Central memory CD8-positive, alpha-beta T cell (primary cell): ENCODE measurements around the gene FCHSD2.
A peak's percentile ranks its signal among the peaks of the same experiment; 100 is the strongest.
"Not testable (repeated sequence)": the region's sequence is repeated elsewhere in the genome, so short reads cannot be mapped to it uniquely, and the experiment has no call there.

Experiments
- ATAC-seq: fragments of 150-1000 bp; cut with Tn5 transposase; replicated peaks from 2 replicates; pipeline ENCODE4 v1.10.0; 2022; ENCODE audit warnings: mild to moderate bottlenecking, moderate FRiP score, moderate number of reproducible peaks; ENCODE audit not compliant: poor library complexity, severe bottlenecking; ENCODE audit errors: extremely low read depth
- DNase-seq, 2 donors: peaks; one replicate each; pipeline ENCODE4 v3.0.0; 2021; ENCODE audit warnings: low spot score in 2 of 2
- H3K27ac Mint-ChIP-seq: one replicate; pipeline ENCODE4 v1.8.0; 2022; ENCODE audit warnings: low read depth, mild to moderate bottlenecking, moderate library complexity, mixed read lengths
- H3K27me3 Mint-ChIP-seq: one replicate; pipeline ENCODE4 v1.8.0; 2022; ENCODE audit warnings: mixed read lengths
- H3K36me3 Mint-ChIP-seq: one replicate; pipeline ENCODE4 v1.8.0; 2022; ENCODE audit warnings: mild to moderate bottlenecking, moderate library complexity, mixed read lengths; ENCODE audit not compliant: insufficient read depth
- H3K4me1 Mint-ChIP-seq: one replicate; pipeline ENCODE4 v1.8.0; 2022; ENCODE audit warnings: mixed read lengths
- H3K4me3 Mint-ChIP-seq: one replicate; pipeline ENCODE4 v1.8.0; 2022; ENCODE audit warnings: mild to moderate bottlenecking, moderate library complexity, mixed read lengths
- H3K9me3 Mint-ChIP-seq: one replicate; pipeline ENCODE4 v1.8.0; 2022; ENCODE audit warnings: mixed read lengths

FCHSD2 gene

GRCh38 chr11:72924568-72925190 lies 217.4 kb downstream of the FCHSD2 start:
- no peak for ATAC-seq
- Mint-ChIP-seq H3K27ac (no peak overlapping the region), H3K9me3 (no peaks in the 10 kb centered on the region)

GRCh38 chr11:72921028-72921716 lies 220.9 kb downstream of the FCHSD2 start:
- Mint-ChIP-seq H3K4me1 (peaks cover 6% of the 10 kb centered on the region), H3K27ac (no peak overlapping the region), H3K27me3 (no peaks in the 10 kb centered on the region), H3K4me3 (no peak overlapping the region), H3K36me3 (peaks cover 7% of the 10 kb centered on the region), H3K9me3 (no peaks in the 10 kb centered on the region)
- no peak for ATAC-seq
- DNase-seq = no peak

More at GRCh38 chr11:72924568-72925190, 217.4 kb downstream of the FCHSD2 start:
- peaks cover 6% of the 10 kb centered on the region for H3K36me3 Mint-ChIP-seq
- H3K4me3 Mint-ChIP-seq = no peak overlapping the region
- no peaks in the 10 kb centered on the region for H3K27me3 Mint-ChIP-seq
- H3K4me1 Mint-ChIP-seq = peaks cover 11% of the 10 kb centered on the region
- no peak for DNase-seq

- DNase-seq (no peak), ATAC-seq (no peak)
- Mint-ChIP-seq H3K4me1 (peaks cover 4% of the 10 kb centered on the region), H3K27ac (peak overlapping the region; percentile 32), H3K27me3 (no peaks in the 10 kb centered on the region), H3K4me3 (no peak overlapping the region), H3K36me3 (peaks cover 8% of the 10 kb centered on the region), H3K9me3 (no peaks in the 10 kb centered on the region)
These were observed 222.1 kb downstream of the FCHSD2 start for GRCh38 chr11:72920001-72920400.

GRCh38 chr11:72918851-72919250 lies 223.3 kb downstream of the FCHSD2 start:
- no peaks in the 10 kb centered on the region for H3K9me3 Mint-ChIP-seq
- peaks cover 10% of the 10 kb centered on the region for H3K36me3 Mint-ChIP-seq
- no peak overlapping the region for H3K4me3 Mint-ChIP-seq
- no peak overlapping the region for H3K27ac Mint-ChIP-seq
- ATAC-seq (no peak), DNase-seq (no peak)
- H3K4me1 Mint-ChIP-seq = no peaks in the 10 kb centered on the region
- no peaks in the 10 kb centered on the region for H3K27me3 Mint-ChIP-seq

- Mint-ChIP-seq H3K27ac (no peak overlapping the region), H3K9me3 (peaks cover 14% of the 10 kb centered on the region), H3K4me1 (no peaks in the 10 kb centered on the region), H3K27me3 (no peaks in the 10 kb centered on the region), H3K36me3 (peaks cover 15% of the 10 kb centered on the region), H3K4me3 (no peak overlapping the region)
- no peak for DNase-seq
- no peak for ATAC-seq
These were observed 229.9 kb downstream of the FCHSD2 start for GRCh38 chr11:72912253-72912652.

- ATAC-seq, H3K4me1 Mint-ChIP-seq, H3K4me3 Mint-ChIP-seq, H3K27me3 Mint-ChIP-seq, DNase-seq, H3K27ac Mint-ChIP-seq: not testable (repeated sequence)
- peaks cover 10% of the 10 kb centered on the region for H3K36me3 Mint-ChIP-seq
- peaks cover 14% of the 10 kb centered on the region for H3K9me3 Mint-ChIP-seq
These were observed 232.3 kb downstream of the FCHSD2 start for GRCh38 chr11:72909558-72910388.

GRCh38 chr11:72908032-72908676 lies 234.0 kb downstream of the FCHSD2 start:
- DNase-seq (no peak), ATAC-seq (no peak)
- no peaks in the 10 kb centered on the region for H3K27me3 Mint-ChIP-seq
- peaks cover 8% of the 10 kb centered on the region for H3K36me3 Mint-ChIP-seq
- no peak overlapping the region for H3K27ac Mint-ChIP-seq
- H3K9me3 Mint-ChIP-seq = peaks cover 14% of the 10 kb centered on the region
- H3K4me1 Mint-ChIP-seq = no peaks in the 10 kb centered on the region
- H3K4me3 Mint-ChIP-seq = no peak overlapping the region

- ATAC-seq (no peak), DNase-seq (no peak)
- H3K27me3 Mint-ChIP-seq = no peaks in the 10 kb centered on the region
- no peak overlapping the region for H3K4me3 Mint-ChIP-seq
- peaks cover 6% of the 10 kb centered on the region for H3K9me3 Mint-ChIP-seq
- peaks cover 8% of the 10 kb centered on the region for H3K36me3 Mint-ChIP-seq
- no peaks in the 10 kb centered on the region for H3K4me1 Mint-ChIP-seq
- no peak overlapping the region for H3K27ac Mint-ChIP-seq
These were observed 238.1 kb downstream of the FCHSD2 start for GRCh38 chr11:72904016-72904415.

GRCh38 chr11:72901374-72901773 lies 240.7 kb downstream of the FCHSD2 start:
- Mint-ChIP-seq H3K4me3 (no peak overlapping the region), H3K27ac (no peak overlapping the region), H3K36me3 (peaks cover 11% of the 10 kb centered on the region), H3K4me1 (no peaks in the 10 kb centered on the region), H3K27me3 (no peaks in the 10 kb centered on the region), H3K9me3 (no peaks in the 10 kb centered on the region)
- ATAC-seq (no peak), DNase-seq (no peak)

GRCh38 chr11:72900013-72900412 lies 242.1 kb downstream of the FCHSD2 start:
- Mint-ChIP-seq H3K4me1 (no peaks in the 10 kb centered on the region), H3K27ac (no peak overlapping the region), H3K9me3 (no peaks in the 10 kb centered on the region), H3K27me3 (no peaks in the 10 kb centered on the region), H3K36me3 (peaks cover 11% of the 10 kb centered on the region), H3K4me3 (no peak overlapping the region)
- ATAC-seq (no peak), DNase-seq (no peak)

- no peak for DNase-seq
- Mint-ChIP-seq H3K4me1 (no peaks in the 10 kb centered on the region), H3K27ac (no peak overlapping the region), H3K27me3 (no peaks in the 10 kb centered on the region), H3K36me3 (peaks cover 12% of the 10 kb centered on the region), H3K9me3 (no peaks in the 10 kb centered on the region), H3K4me3 (no peak overlapping the region)
- no peak for ATAC-seq
These were observed 242.9 kb downstream of the FCHSD2 start for GRCh38 chr11:72899238-72899637.

- Mint-ChIP-seq H3K36me3 (peaks cover 10% of the 10 kb centered on the region), H3K9me3 (no peaks in the 10 kb centered on the region), H3K4me1 (no peaks in the 10 kb centered on the region), H3K27ac (no peak overlapping the region), H3K4me3 (no peak overlapping the region), H3K27me3 (no peaks in the 10 kb centered on the region)
- ATAC-seq (no peak), DNase-seq (no peak)
These were observed 244.6 kb downstream of the FCHSD2 start for GRCh38 chr11:72897506-72897905.
